PC-9 (cell line): ENCODE results near the gene TTLL13.

Source experiments
- EZH2 ChIP-seq: fragments of 200-600 bp; sonication (generic); IDR thresholded peaks from 2 replicates; pipeline ENCODE4 v1.8.0; 2017; ENCODE audit warnings: antibody characterized with exemption, low read depth
- TF ChIP-seq, protein P1 (sequence below): fragments of 200-600 bp; sonication (generic); conservative IDR thresholded peaks from 2 replicates; pipeline ENCODE4 v1.6.1; 2017; ENCODE audit warnings: mixed run types, antibody characterized with exemption, mild to moderate bottlenecking, moderate library complexity

DNA sequence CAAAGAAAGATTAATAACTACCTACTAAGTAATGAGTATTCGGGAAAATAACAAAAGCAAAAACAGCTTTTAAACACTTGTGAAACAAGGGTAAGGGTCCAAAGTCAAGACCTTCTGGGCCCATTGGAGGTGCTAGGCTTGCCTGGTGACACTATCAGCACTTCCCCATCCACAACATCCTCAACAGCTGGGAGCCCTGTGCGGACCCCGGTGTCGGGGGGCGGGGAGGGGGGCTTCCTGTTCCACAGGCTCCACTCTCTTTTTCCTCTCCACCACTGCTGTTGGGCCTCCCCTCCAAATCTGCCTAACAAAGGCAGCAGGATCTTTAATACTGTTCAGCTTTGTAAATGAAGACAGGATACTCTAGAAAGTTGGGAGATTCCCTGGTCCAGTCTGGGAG, 37.7 kb downstream of the TTLL13 start:
- TF ChIP-seq, protein P1, sequence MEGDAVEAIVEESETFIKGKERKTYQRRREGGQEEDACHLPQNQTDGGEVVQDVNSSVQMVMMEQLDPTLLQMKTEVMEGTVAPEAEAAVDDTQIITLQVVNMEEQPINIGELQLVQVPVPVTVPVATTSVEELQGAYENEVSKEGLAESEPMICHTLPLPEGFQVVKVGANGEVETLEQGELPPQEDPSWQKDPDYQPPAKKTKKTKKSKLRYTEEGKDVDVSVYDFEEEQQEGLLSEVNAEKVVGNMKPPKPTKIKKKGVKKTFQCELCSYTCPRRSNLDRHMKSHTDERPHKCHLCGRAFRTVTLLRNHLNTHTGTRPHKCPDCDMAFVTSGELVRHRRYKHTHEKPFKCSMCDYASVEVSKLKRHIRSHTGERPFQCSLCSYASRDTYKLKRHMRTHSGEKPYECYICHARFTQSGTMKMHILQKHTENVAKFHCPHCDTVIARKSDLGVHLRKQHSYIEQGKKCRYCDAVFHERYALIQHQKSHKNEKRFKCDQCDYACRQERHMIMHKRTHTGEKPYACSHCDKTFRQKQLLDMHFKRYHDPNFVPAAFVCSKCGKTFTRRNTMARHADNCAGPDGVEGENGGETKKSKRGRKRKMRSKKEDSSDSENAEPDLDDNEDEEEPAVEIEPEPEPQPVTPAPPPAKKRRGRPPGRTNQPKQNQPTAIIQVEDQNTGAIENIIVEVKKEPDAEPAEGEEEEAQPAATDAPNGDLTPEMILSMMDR = no peak
- no peak for TF ChIP-seq EZH2
